Loucy (cell line): ENCODE measurements around the gene WDR64.
"Not testable (repeated sequence)": the region's sequence is repeated elsewhere in the genome, so short reads cannot be mapped to it uniquely, and the experiment has no call there.

Experiments
- EZH2phosphoT487 ChIP-seq: fragments of 200-600 bp; IDR thresholded peaks from 2 replicates; pipeline ENCODE4 v1.6.1; 2018; ENCODE audit warnings: antibody characterized with exemption, mild to moderate bottlenecking, moderate library complexity, borderline replicate concordance
- TF ChIP-seq, protein P1 (sequence below): fragments of 200-600 bp; sonication (generic); conservative IDR thresholded peaks from 2 replicates; pipeline ENCODE4 v1.5.1; 2014; ENCODE audit warnings: mild to moderate bottlenecking, antibody characterized with exemption, low read length

DNA sequence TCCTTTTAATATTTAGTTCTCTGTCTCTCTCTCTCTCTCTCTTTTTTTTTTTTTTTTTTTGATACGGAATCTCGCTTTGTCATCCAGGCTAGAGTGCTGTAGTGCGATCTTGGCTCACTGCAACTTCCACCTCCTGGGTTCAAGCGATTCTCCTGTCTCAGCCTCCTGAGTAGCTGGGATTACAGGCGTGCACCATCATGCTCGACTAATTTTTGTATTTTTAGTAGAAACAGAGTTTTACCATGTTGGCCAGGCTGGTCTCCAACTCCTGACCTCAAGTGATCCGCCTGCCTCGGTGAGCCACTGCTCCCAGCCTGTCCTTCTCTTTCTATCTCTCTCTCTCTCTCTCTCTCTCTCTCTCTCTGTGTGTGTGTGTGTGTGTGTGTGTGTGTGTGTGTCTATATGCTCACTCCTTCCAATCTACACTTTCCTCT, 83.4 kb downstream of the WDR64 start:
- TF ChIP-seq, protein P1, sequence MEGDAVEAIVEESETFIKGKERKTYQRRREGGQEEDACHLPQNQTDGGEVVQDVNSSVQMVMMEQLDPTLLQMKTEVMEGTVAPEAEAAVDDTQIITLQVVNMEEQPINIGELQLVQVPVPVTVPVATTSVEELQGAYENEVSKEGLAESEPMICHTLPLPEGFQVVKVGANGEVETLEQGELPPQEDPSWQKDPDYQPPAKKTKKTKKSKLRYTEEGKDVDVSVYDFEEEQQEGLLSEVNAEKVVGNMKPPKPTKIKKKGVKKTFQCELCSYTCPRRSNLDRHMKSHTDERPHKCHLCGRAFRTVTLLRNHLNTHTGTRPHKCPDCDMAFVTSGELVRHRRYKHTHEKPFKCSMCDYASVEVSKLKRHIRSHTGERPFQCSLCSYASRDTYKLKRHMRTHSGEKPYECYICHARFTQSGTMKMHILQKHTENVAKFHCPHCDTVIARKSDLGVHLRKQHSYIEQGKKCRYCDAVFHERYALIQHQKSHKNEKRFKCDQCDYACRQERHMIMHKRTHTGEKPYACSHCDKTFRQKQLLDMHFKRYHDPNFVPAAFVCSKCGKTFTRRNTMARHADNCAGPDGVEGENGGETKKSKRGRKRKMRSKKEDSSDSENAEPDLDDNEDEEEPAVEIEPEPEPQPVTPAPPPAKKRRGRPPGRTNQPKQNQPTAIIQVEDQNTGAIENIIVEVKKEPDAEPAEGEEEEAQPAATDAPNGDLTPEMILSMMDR: not testable (repeated sequence)
- not testable (repeated sequence) for TF ChIP-seq EZH2phosphoT487
